Caco-2 (cell line): ENCODE data around the gene DDX54. TPM values are rescaled to one million over a fixed set of nuclear protein-coding genes. Genes with fewer than 3 reads are reported as not detected.

Experiments used
- BruUV-seq: library from RNA; stranded (reverse); fragments of 400-500 nt; replicated peaks from 2 replicates; lab custom pipeline; 2021; lab: Mats Ljungman, UMichigan
- CTCF ChIA-PET: fragments of 300-600 bp; sonication (Branson Sonifier 250); formaldehyde crosslinking; loops from one replicate; lab custom pipeline; 2022; ENCODE audit warnings: antibody characterized with exemption; lab: Charles Lee
- POLR2A ChIA-PET: fragments of 300-600 bp; sonication (Branson Sonifier 250); formaldehyde crosslinking; loops from one replicate; lab custom pipeline; 2022; ENCODE audit warnings: antibody characterized with exemption; lab: Charles Lee
- DNase-seq, 2 experiments: peaks; one replicate each; pipeline versions ENCODE4 v3.0.0 to v3.0.0-alpha.2; 2020 to 2022
- H3K27me3 ChIP-seq: replicated peaks from 2 replicates; pipeline ENCODE4 v1.6.0; 2011; ENCODE audit warnings: low read length; ENCODE audit not compliant: control insufficient read depth, insufficient read depth
- H3K36me3 ChIP-seq: 2 replicates; pipeline ENCODE4 v1.5.1; 2011; ENCODE audit warnings: low read length; ENCODE audit not compliant: control insufficient read depth, insufficient read depth
- H3K4me1 ChIP-seq: fragments of 250-450 bp; sonication (Bioruptor Pico); 2 replicates; pipeline ENCODE4 v1.5.1; 2020; ENCODE audit warnings: mild to moderate bottlenecking
- H3K4me3 ChIP-seq: 2 replicates; pipeline ENCODE4 v1.5.1; 2011; ENCODE audit warnings: low read depth, mild to moderate bottlenecking, control low read depth, low read length
- H3K9me3 ChIP-seq: fragments of 250-450 bp; sonication (Bioruptor Pico); 2 replicates; pipeline ENCODE4 v1.5.1; 2020; ENCODE audit warnings: mild to moderate bottlenecking, moderate library complexity
- H3K27ac Mint-ChIP-seq: one replicate; pipeline ENCODE4 v1.8.0; 2022; ENCODE audit warnings: mixed read lengths; ENCODE audit not compliant: unreplicated experiment
- H3K27me3 Mint-ChIP-seq: one replicate; pipeline ENCODE4 v1.8.0; 2022; ENCODE audit warnings: mixed read lengths; ENCODE audit not compliant: insufficient read depth, unreplicated experiment
- H3K36me3 Mint-ChIP-seq: one replicate; pipeline ENCODE4 v1.8.0; 2022; ENCODE audit warnings: mild to moderate bottlenecking, mixed read lengths; ENCODE audit not compliant: insufficient read depth, unreplicated experiment
- H3K4me1 Mint-ChIP-seq: one replicate; pipeline ENCODE4 v1.8.0; 2022; ENCODE audit warnings: low read depth, mixed read lengths; ENCODE audit not compliant: unreplicated experiment
- H3K4me3 Mint-ChIP-seq: one replicate; pipeline ENCODE4 v1.8.0; 2022; ENCODE audit warnings: mild to moderate bottlenecking, moderate library complexity, mixed read lengths; ENCODE audit not compliant: unreplicated experiment
- H3K9me3 Mint-ChIP-seq: one replicate; pipeline ENCODE4 v1.8.0; 2022; ENCODE audit warnings: mixed read lengths; ENCODE audit not compliant: unreplicated experiment
- intact Hi-C: fragments of 100-400 bp; cut with micrococcal nuclease; formaldehyde crosslinking; loops from one replicate; pipeline ENCODE4 v1.10.0; 2022; ENCODE audit not compliant: unreplicated experiment
- total RNA-seq: library from RNA; stranded (reverse); gene quantifications from 2 replicates; pipeline ENCODE4 v1.2.3, GENCODE V29; 2022
- TF ChIP-seq, protein P1 (sequence below), 2 experiments: fragments of 200-600 bp in 1 of 2; IDR thresholded peaks; 1 replicate in 1 of 2; 2 replicates in 1 of 2; pipeline versions ENCODE4 v1.5.1 to v1.8.0; 2011 to 2022; ENCODE audit warnings: antibody characterized with exemption in 1 of 2, control low read depth in 1 of 2, inconsistent platforms in 1 of 2, low read depth in 1 of 2, low read length in 1 of 2, mild to moderate bottlenecking in 1 of 2, moderate library complexity in 1 of 2; ENCODE audit not compliant: insufficient read depth in 1 of 2, severe bottlenecking in 1 of 2, unreplicated experiment in 1 of 2

DDX54 gene
- total RNA-seq, 1 experiment from 2014 or later = 110 TPM

- no peaks in the 10 kb centered on the region for H3K9me3 Mint-ChIP-seq
- Histone ChIP-seq H3K4me1 (peaks cover 42% of the 10 kb centered on the region), H3K36me3 (no peaks in the 10 kb centered on the region; the same call in 1 of the 2 replicates), H3K4me3 (no peak overlapping the region), H3K27me3 (no peaks in the 10 kb centered on the region), H3K9me3 (no peaks in the 10 kb centered on the region)
- H3K27ac Mint-ChIP-seq = no peak overlapping the region
- intact Hi-C loops = no loop called here
- TF ChIP-seq, protein P1, sequence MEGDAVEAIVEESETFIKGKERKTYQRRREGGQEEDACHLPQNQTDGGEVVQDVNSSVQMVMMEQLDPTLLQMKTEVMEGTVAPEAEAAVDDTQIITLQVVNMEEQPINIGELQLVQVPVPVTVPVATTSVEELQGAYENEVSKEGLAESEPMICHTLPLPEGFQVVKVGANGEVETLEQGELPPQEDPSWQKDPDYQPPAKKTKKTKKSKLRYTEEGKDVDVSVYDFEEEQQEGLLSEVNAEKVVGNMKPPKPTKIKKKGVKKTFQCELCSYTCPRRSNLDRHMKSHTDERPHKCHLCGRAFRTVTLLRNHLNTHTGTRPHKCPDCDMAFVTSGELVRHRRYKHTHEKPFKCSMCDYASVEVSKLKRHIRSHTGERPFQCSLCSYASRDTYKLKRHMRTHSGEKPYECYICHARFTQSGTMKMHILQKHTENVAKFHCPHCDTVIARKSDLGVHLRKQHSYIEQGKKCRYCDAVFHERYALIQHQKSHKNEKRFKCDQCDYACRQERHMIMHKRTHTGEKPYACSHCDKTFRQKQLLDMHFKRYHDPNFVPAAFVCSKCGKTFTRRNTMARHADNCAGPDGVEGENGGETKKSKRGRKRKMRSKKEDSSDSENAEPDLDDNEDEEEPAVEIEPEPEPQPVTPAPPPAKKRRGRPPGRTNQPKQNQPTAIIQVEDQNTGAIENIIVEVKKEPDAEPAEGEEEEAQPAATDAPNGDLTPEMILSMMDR (IDR thresholded peaks at IDR 0.05; ENCODE audit: insufficient read depth in 1 of 2, low read depth in 1 of 2, low read length in 1 of 2, severe bottlenecking in 1 of 2, unreplicated experiment in 1 of 2) = no peak
- DNase-seq = no peak
- no peak overlapping the region for H3K4me3 Mint-ChIP-seq
- H3K36me3 Mint-ChIP-seq = peaks cover 35% of the 10 kb centered on the region
- ChIA-PET CTCF (no interaction called here), POLR2A (no interaction called here)
- H3K4me1 Mint-ChIP-seq = peaks cover 4% of the 10 kb centered on the region
- no peaks in the 10 kb centered on the region for H3K27me3 Mint-ChIP-seq
- BruUV-seq = no TSS peak
Observed at GRCh38 chr12:113224955-113225354, 39.7 kb upstream of the DDX54 start.

- Histone ChIP-seq H3K9me3 (no peaks in the 10 kb centered on the region), H3K4me1 (peaks cover 21% of the 10 kb centered on the region; the same call in 1 of the 2 replicates), H3K27me3 (no peaks in the 10 kb centered on the region), H3K4me3 (peak overlapping the region; percentile 71), H3K36me3 (no peaks in the 10 kb centered on the region)
- H3K27ac Mint-ChIP-seq = peak overlapping the region; percentile 83
- peaks cover 29% of the 10 kb centered on the region for H3K36me3 Mint-ChIP-seq
- CTCF ChIA-PET = interaction anchor here (0.6 to 1.6 kb wide), 2 partner anchors 23 to 77 kb away, joined by 5 to 6 read pairs; no protein-coding TSS in a partner anchor
- POLR2A ChIA-PET = interaction anchor here (0.6 to 3.7 kb wide), 10 partner anchors 7 to 135 kb away, joined by 3 to 42 read pairs (median 7); partner anchors contain the start of gene PLBD2
- no peaks in the 10 kb centered on the region for H3K4me1 Mint-ChIP-seq
- no peaks in the 10 kb centered on the region for H3K9me3 Mint-ChIP-seq
- H3K4me3 Mint-ChIP-seq = peak overlapping the region; percentile 79
- TSS peak; percentile 68 for BruUV-seq
- TF ChIP-seq, protein P1 (IDR thresholded peaks at IDR 0.05; ENCODE audit: insufficient read depth in 1 of 2, low read depth in 1 of 2, low read length in 1 of 2, severe bottlenecking in 1 of 2, unreplicated experiment in 1 of 2) = no peak
- intact Hi-C loops = loop anchor here (2.0 kb wide), 2 partner anchors 18 to 26 kb away; no protein-coding TSS in a partner anchor
- no peaks in the 10 kb centered on the region for H3K27me3 Mint-ChIP-seq
- peak; percentile 72 to 85 for DNase-seq
Observed at GRCh38 chr12:113222730-113223531, 37.7 kb upstream of the DDX54 start.

- no peaks in the 10 kb centered on the region for H3K9me3 ChIP-seq
- TF ChIP-seq, protein P1 (IDR thresholded peaks at IDR 0.05; ENCODE audit: insufficient read depth in 1 of 2, low read depth in 1 of 2, low read length in 1 of 2, severe bottlenecking in 1 of 2, unreplicated experiment in 1 of 2) = no peak
- peak overlapping the region; percentile 83 for H3K27ac Mint-ChIP-seq
- POLR2A ChIA-PET = interaction anchor here (0.6 to 3.7 kb wide), 12 partner anchors 8 to 113 kb away, joined by 3 to 42 read pairs (median 7); partner anchors contain the start of gene SLC8B1
- H3K27me3 Mint-ChIP-seq = no peaks in the 10 kb centered on the region
- TSS peak; percentile 63 for BruUV-seq
- no peak for DNase-seq
- H3K36me3 ChIP-seq = no peaks in the 10 kb centered on the region
- H3K36me3 Mint-ChIP-seq = peaks cover 22% of the 10 kb centered on the region
- no peaks in the 10 kb centered on the region for H3K27me3 ChIP-seq
- no peaks in the 10 kb centered on the region for H3K4me1 Mint-ChIP-seq
- peaks cover 16% of the 10 kb centered on the region; the same call in 1 of the 2 replicates for H3K4me1 ChIP-seq
- peak overlapping the region; percentile 71 for H3K4me3 ChIP-seq
- H3K9me3 Mint-ChIP-seq = no peaks in the 10 kb centered on the region
- CTCF ChIA-PET = interaction anchor here (0.6 kb wide), 3 partner anchors 77 to 719 kb away, joined by 3 to 5 read pairs (median 5); partner anchors contain the start of gene SLC8B1
- peak overlapping the region; percentile 79 for H3K4me3 Mint-ChIP-seq
- intact Hi-C loops = loop anchor here (1.0 to 2.0 kb wide), 3 partner anchors 8 to 25 kb away; no protein-coding TSS in a partner anchor
Observed at GRCh38 chr12:113221997-113222729, 36.9 kb upstream of the DDX54 start.
